ENCODE data around the gene FAM117B. TPM values are rescaled to one million over a fixed set of nuclear protein-coding genes. Genes with fewer than 3 reads are reported as not detected.

FAM117B gene
- polyA plus RNA-seq, 2 of the 4 experiments (the other 2 are of a cell fraction), result 3.6 TPM

DNA sequence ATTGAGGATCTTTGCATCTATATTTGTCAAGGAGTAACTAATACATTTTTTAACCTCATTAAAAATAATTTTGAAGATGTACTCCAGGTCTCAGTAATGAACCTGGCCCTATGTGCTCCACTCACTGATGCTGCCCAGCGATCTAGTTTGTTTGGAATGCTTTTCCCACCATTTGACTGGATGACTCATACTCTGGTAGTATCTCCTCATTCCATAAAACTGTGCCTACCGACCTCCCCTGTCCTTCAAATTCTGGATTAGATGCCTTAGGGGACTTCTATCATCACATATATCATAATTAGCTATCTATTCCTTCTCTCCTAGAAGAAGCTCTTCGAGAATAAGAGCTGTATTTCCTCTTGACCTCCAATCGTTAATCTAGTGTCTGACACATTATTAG lies 83.8 kb downstream of the FAM117B start:
- H3K27ac ChIP-seq, result no peak overlapping the region
- peaks cover 13% of the 10 kb centered on the region; the same call in 2 of the 3 replicates for H3K4me1 ChIP-seq
- WGBS (ENCODE audit: missing lambda C conversion rate), result 46% methylated on average over 4 of the region's 4 CpGs
- ChIA-PET CTCF (interaction anchor here (1.9 kb wide), 1 partner anchor 130 kb away, joined by 5 read pairs; no protein-coding TSS in a partner anchor), POLR2A (no interaction called here)
- peak; percentile 7 to 27 for DNase-seq (ENCODE audit: low read depth in 1 of 2, low spot score in 1 of 2)
- TF ChIP-seq, protein P1, sequence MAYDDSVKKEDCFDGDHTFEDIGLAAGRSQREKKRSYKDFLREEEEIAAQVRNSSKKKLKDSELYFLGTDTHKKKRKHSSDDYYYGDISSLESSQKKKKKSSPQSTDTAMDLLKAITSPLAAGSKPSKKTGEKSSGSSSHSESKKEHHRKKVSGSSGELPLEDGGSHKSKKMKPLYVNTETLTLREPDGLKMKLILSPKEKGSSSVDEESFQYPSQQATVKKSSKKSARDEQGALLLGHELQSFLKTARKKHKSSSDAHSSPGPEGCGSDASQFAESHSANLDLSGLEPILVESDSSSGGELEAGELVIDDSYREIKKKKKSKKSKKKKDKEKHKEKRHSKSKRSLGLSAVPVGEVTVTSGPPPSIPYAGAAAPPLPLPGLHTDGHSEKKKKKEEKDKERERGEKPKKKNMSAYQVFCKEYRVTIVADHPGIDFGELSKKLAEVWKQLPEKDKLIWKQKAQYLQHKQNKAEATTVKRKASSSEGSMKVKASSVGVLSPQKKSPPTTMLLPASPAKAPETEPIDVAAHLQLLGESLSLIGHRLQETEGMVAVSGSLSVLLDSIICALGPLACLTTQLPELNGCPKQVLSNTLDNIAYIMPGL (CRISPR knock-in tag; IDR thresholded peaks at IDR 0.05; ENCODE audit: borderline replicate concordance), result no peak
- TF ChIP-seq FOSL2 (IDR thresholded peaks at IDR 0.05) (0 out of 2 replicates have a peak, but pooled peaks have one; percentile 13), FOSL2 (CRISPR knock-in tag; IDR thresholded peaks at IDR 0.05) (peak; percentile 66)
- H3K4me2 ChIP-seq, result peak overlapping the region; percentile 11; the same call in 1 of the 3 replicates
- peak in 1 of 2 experiments; percentile 75; a peak in 3 of 6 replicates for ATAC-seq
- no peak for FAIRE-seq
- no peaks in the 10 kb centered on the region; the same call in 2 of the 3 replicates for H3K9me3 ChIP-seq
- H3K4me3 ChIP-seq, result no peak overlapping the region

DNA sequence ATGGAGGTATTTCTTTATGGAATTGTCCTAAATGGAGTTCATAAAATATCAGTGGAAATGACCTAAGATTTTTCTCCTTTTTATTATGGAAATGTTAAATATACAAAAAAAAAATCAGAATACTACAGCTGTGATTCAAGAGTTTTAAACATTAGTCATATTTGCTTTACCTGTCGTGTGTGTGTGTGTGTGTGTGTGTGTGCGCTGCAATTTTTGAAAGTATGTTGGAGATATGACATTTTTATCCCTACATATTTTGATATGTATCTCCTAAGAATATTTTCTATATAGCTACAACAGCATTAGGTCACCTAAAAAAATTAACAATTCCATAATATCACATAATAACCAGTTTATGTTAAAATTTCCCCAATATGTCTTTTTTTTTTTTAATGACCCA lies 85.5 kb downstream of the FAM117B start:
- ChIA-PET CTCF (interaction anchor here (0.7 kb wide), 1 partner anchor 882 kb away, joined by 3 read pairs; no protein-coding TSS in a partner anchor), POLR2A (no interaction called here)
- Histone ChIP-seq H3K4me3 (no peak overlapping the region), H3K9me3 (no peaks in the 10 kb centered on the region), H3K4me1 (peaks cover 13% of the 10 kb centered on the region; the same call in 2 of the 3 replicates), H3K4me2 (no peak overlapping the region), H3K27ac (no peak overlapping the region)
- DNase-seq (ENCODE audit: low read depth in 1 of 2, low spot score in 1 of 2) (no peak), ATAC-seq (no peak), FAIRE-seq (no peak)
- TF ChIP-seq HDAC2 (IDR thresholded peaks at IDR 0.05), result no peak
- TF ChIP-seq PHF8 (IDR thresholded peaks at IDR 0.05; ENCODE audit: borderline replicate concordance, low read depth), result no peak
- TF ChIP-seq, protein P2, sequence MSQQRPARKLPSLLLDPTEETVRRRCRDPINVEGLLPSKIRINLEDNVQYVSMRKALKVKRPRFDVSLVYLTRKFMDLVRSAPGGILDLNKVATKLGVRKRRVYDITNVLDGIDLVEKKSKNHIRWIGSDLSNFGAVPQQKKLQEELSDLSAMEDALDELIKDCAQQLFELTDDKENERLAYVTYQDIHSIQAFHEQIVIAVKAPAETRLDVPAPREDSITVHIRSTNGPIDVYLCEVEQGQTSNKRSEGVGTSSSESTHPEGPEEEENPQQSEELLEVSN (IDR thresholded peaks at IDR 0.05; ENCODE audit: borderline replicate concordance, low read depth), result no peak
- TF ChIP-seq RCOR1 (IDR thresholded peaks at IDR 0.05; ENCODE audit: low read depth, low read length), result no peak
- TF ChIP-seq HOXB13 (CRISPR knock-in tag; IDR thresholded peaks at IDR 0.05; ENCODE audit: low read depth), result no peak
- no peak for TF ChIP-seq FOXS1 (CRISPR knock-in tag; IDR thresholded peaks at IDR 0.05)
- 39% methylated on average over 2 of the region's 2 CpGs for WGBS (ENCODE audit: missing lambda C conversion rate)

DNA sequence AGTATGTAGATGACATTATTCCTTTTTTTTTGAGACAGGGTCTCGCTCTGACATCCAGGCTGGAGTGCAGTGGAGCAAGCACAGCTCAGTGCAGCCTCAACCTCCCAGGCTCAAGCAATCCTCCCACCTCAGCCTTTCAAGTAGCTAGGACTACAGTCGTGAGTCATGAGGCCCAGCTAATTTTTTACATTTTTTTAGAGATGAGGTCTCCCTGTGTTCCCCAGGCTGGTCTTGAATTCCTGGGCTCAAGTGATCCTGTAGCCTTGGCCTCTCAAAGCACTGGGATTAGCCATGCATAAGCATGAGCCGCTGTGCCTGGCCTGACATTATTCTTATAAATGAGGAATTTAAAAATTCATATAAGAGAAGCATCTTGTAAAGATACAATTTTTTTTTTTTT lies 86.9 kb downstream of the FAM117B start:
- ATAC-seq (peak in 1 of 2 experiments; percentile 34; a peak in 2 of 6 replicates), FAIRE-seq (no peak), DNase-seq (ENCODE audit: low read depth in 1 of 2, low spot score in 1 of 2) (no peak)
- H3K27ac ChIP-seq, result no peak overlapping the region
- TF ChIP-seq, protein P3, sequence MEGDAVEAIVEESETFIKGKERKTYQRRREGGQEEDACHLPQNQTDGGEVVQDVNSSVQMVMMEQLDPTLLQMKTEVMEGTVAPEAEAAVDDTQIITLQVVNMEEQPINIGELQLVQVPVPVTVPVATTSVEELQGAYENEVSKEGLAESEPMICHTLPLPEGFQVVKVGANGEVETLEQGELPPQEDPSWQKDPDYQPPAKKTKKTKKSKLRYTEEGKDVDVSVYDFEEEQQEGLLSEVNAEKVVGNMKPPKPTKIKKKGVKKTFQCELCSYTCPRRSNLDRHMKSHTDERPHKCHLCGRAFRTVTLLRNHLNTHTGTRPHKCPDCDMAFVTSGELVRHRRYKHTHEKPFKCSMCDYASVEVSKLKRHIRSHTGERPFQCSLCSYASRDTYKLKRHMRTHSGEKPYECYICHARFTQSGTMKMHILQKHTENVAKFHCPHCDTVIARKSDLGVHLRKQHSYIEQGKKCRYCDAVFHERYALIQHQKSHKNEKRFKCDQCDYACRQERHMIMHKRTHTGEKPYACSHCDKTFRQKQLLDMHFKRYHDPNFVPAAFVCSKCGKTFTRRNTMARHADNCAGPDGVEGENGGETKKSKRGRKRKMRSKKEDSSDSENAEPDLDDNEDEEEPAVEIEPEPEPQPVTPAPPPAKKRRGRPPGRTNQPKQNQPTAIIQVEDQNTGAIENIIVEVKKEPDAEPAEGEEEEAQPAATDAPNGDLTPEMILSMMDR (IDR thresholded peaks at IDR 0.05), result no peak
- TF ChIP-seq RAD21 (conservative IDR thresholded peaks at IDR 0.05 in 1 of 2, IDR thresholded peaks at IDR 0.05 in 1 of 2) (no peak), SMC3 (IDR thresholded peaks at IDR 0.05) (no peak), HDAC2 (IDR thresholded peaks at IDR 0.05) (no peak), JUNB (IDR thresholded peaks at IDR 0.05) (no peak), POLR2A (IDR thresholded peaks at IDR 0.05; ENCODE audit: low read length) (no peak), MAZ (IDR thresholded peaks at IDR 0.05; ENCODE audit: borderline replicate concordance, low read depth, low read length) (no peak)
- no peak overlapping the region for H3K4me3 ChIP-seq
- H3K4me2 ChIP-seq, result no peak overlapping the region
- ChIA-PET POLR2A (no interaction called here), CTCF (interaction anchor here (0.7 kb wide), 1 partner anchor 17 kb away, joined by 5 read pairs; no protein-coding TSS in a partner anchor)
- H3K9me3 ChIP-seq, result no peaks in the 10 kb centered on the region
- H3K4me1 ChIP-seq, result peaks cover 13% of the 10 kb centered on the region; the same call in 2 of the 3 replicates
- 65% methylated on average over 3 of the region's 3 CpGs for WGBS (ENCODE audit: missing lambda C conversion rate)

DNA sequence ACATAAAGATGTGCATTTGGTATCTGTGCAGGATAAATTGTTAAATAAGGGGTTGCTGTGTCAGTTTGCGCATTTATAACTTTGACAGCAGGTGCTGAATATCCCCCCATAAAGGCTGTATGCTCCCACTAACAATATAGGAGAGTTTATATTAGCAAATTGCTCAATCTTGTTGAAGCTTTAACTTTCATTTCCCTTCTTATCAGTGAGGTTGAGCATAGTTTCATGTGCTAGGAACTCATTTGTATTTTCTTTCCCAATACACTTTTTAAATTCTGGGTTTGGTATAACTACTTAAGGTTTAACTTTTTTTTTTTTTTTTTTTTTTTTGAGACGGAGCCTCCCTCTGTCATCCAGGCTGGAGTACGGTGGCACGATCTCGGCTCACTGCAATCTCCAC lies 89.0 kb downstream of the FAM117B start:
- Histone ChIP-seq H3K27ac (no peak overlapping the region), H3K4me2 (no peak overlapping the region), H3K4me1 (peaks cover 8% of the 10 kb centered on the region; the same call in 2 of the 3 replicates), H3K4me3 (no peak overlapping the region), H3K9me3 (no peaks in the 10 kb centered on the region)
- WGBS (ENCODE audit: missing lambda C conversion rate), result 97% methylated on average over 5 of the region's 5 CpGs
- DNase-seq (ENCODE audit: low read depth in 1 of 2, low spot score in 1 of 2), result no peak
- no peak for ATAC-seq
- CTCF ChIA-PET, result no interaction called here
- POLR2A ChIA-PET, result no interaction called here
- TF ChIP-seq JUNB (IDR thresholded peaks at IDR 0.05) (no peak), RAD21 (conservative IDR thresholded peaks at IDR 0.05 in 1 of 2, IDR thresholded peaks at IDR 0.05 in 1 of 2) (no peak), SREBF2 (IDR thresholded peaks at IDR 0.05) (no peak), NFE2L2 (conservative IDR thresholded peaks at IDR 0.05; ENCODE audit: low read length) (no peak), HOXB13 (CRISPR knock-in tag; IDR thresholded peaks at IDR 0.05; ENCODE audit: low read depth) (no peak), RARB (CRISPR knock-in tag; IDR thresholded peaks at IDR 0.05) (no peak), MAZ (IDR thresholded peaks at IDR 0.05; ENCODE audit: borderline replicate concordance, low read depth, low read length) (no peak), MAFK (IDR thresholded peaks at IDR 0.05; ENCODE audit: partially characterized antibody) (no peak)
- no peak for FAIRE-seq
